Neural crest cell (in vitro differentiated cells): ENCODE data around the gene MPP7. TPM values are rescaled to one million over a fixed set of nuclear protein-coding genes. Genes with fewer than 3 reads are reported as not detected.

Experiments
- DNase-seq: peaks from one replicate; pipeline ENCODE4 v3.0.0; 2021; ENCODE audit warnings: low read depth, mixed read lengths, low spot score
- H3K27ac Mint-ChIP-seq: one replicate; pipeline ENCODE4 v1.8.0; 2021; ENCODE audit warnings: mild to moderate bottlenecking, mixed read lengths; ENCODE audit not compliant: unreplicated experiment
- H3K27me3 Mint-ChIP-seq: 2 replicates; pipeline ENCODE4 v1.8.0; 2021; ENCODE audit warnings: low read depth, mild to moderate bottlenecking, mixed read lengths
- H3K36me3 Mint-ChIP-seq: 2 replicates; pipeline ENCODE4 v1.8.0; 2021; ENCODE audit warnings: low read depth, mild to moderate bottlenecking, mixed read lengths
- H3K4me1 Mint-ChIP-seq: 2 replicates; pipeline ENCODE4 v1.8.0; 2021; ENCODE audit warnings: mixed read lengths
- H3K4me3 Mint-ChIP-seq: one replicate; pipeline ENCODE4 v1.8.0; 2021; ENCODE audit warnings: mild to moderate bottlenecking, mixed read lengths
- H3K9me3 Mint-ChIP-seq: 2 replicates; pipeline ENCODE4 v1.8.0; 2021; ENCODE audit warnings: mixed read lengths
- CTCF ChIP-seq: fragments of 200-600 bp; sonication (generic); conservative IDR thresholded peaks from 2 replicates; pipeline ENCODE4 v1.5.0; 2021; ENCODE audit warnings: antibody characterized with exemption, mild to moderate bottlenecking
- total RNA-seq: library from RNA; stranded (reverse); gene quantifications from 2 replicates; pipeline ENCODE4 v1.2.1, GENCODE V29; 2021

The MPP7 gene
- total RNA-seq, 1 donor from 2014 or later: 2.3 TPM

DNA sequence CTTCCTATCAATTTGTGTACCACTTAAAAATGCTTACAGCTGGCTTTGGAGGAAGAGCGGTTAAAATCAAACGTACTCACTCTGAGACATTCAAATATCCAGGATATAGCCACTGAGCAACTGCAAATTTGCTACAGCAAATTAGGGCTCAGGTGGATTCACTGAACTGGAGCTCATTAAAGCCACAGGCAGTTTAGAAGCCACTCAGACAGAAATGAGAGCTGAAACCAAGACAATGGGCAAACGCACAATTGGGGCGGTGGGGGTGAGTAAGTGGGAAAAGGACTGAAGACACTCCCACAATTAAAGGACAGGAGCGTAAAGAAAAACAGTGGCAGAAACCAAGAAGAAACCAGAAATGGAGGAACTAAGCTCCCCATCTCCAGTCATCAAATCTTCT, 20.5 kb downstream of the MPP7 start:
- Mint-ChIP-seq H3K9me3 (no peaks in the 10 kb centered on the region), H3K36me3 (no peaks in the 10 kb centered on the region), H3K27me3 (no peaks in the 10 kb centered on the region), H3K4me3 (no peak overlapping the region), H3K27ac (no peak overlapping the region), H3K4me1 (peaks cover 8% of the 10 kb centered on the region)
- no peak for TF ChIP-seq CTCF
- DNase-seq: no peak

- DNase-seq: no peak
- H3K36me3 Mint-ChIP-seq: no peaks in the 10 kb centered on the region
- H3K4me3 Mint-ChIP-seq: no peak overlapping the region
- peaks cover 8% of the 10 kb centered on the region for H3K4me1 Mint-ChIP-seq
- no peaks in the 10 kb centered on the region for H3K9me3 Mint-ChIP-seq
- H3K27me3 Mint-ChIP-seq: no peaks in the 10 kb centered on the region
- H3K27ac Mint-ChIP-seq: no peak overlapping the region
- no peak for TF ChIP-seq CTCF
Measured at GRCh38 chr10:28281726-28282315, 21.0 kb downstream of the MPP7 start.

- no peak overlapping the region for H3K4me3 Mint-ChIP-seq
- no peak for DNase-seq
- H3K27ac Mint-ChIP-seq: no peak overlapping the region
- no peaks in the 10 kb centered on the region for H3K36me3 Mint-ChIP-seq
- H3K4me1 Mint-ChIP-seq: peaks cover 8% of the 10 kb centered on the region
- no peaks in the 10 kb centered on the region for H3K27me3 Mint-ChIP-seq
- H3K9me3 Mint-ChIP-seq: no peaks in the 10 kb centered on the region
- no peak for TF ChIP-seq CTCF
Measured at GRCh38 chr10:28280652-28281051, 22.2 kb downstream of the MPP7 start.

- Mint-ChIP-seq H3K4me3 (no peak overlapping the region), H3K36me3 (no peaks in the 10 kb centered on the region), H3K27me3 (no peaks in the 10 kb centered on the region), H3K9me3 (no peaks in the 10 kb centered on the region), H3K4me1 (peaks cover 8% of the 10 kb centered on the region), H3K27ac (no peak overlapping the region)
- DNase-seq: no peak
- TF ChIP-seq CTCF: no peak
Measured at GRCh38 chr10:28279878-28280277, 23.0 kb downstream of the MPP7 start.

DNA sequence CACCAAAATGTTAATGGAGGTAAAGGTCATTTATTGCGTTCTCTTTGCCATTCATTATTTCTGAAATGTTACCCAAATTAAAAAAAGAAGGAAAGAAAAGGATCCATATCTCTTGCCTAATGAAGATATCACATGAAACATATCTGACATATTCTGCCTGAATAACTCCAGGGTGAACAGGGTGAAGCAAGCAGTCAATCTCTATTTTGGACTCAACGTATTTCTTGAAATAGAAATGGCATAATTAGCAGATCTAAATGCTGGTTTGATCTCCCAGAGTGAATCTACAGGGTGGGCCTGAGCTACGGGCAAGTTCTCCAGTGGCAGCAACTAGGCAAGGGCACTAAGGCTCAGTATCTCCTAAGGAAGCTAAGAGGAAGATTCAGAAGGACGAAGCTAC, 24.0 kb downstream of the MPP7 start:
- H3K4me1 Mint-ChIP-seq: peaks cover 8% of the 10 kb centered on the region
- no peak for TF ChIP-seq CTCF
- DNase-seq: no peak
- H3K9me3 Mint-ChIP-seq: no peaks in the 10 kb centered on the region
- H3K36me3 Mint-ChIP-seq: no peaks in the 10 kb centered on the region
- H3K27ac Mint-ChIP-seq: no peak overlapping the region
- H3K4me3 Mint-ChIP-seq: no peak overlapping the region
- no peaks in the 10 kb centered on the region for H3K27me3 Mint-ChIP-seq
